Smooth muscle cell (in vitro differentiated cells): ENCODE data around the gene EXOC7. TPM values are rescaled to one million over a fixed set of nuclear protein-coding genes. Genes with fewer than 3 reads are reported as not detected.

Source experiments
- DNase-seq: peaks from one replicate; lab custom pipeline; 2025; ENCODE audit not compliant: unreplicated experiment; lab: John Stamatoyannopoulos, UW
- H2AFZ ChIP-seq: fragments of 200-600 bp; sonication (generic); 2 replicates; pipeline ENCODE4 v1.6.0; 2016; ENCODE audit warnings: antibody characterized with exemption, low read depth, mild to moderate bottlenecking
- H3F3A ChIP-seq: fragments of 200-600 bp; sonication (generic); 2 replicates; pipeline ENCODE4 v1.6.0; 2017; ENCODE audit warnings: antibody characterized with exemption, low read depth
- H3K27ac ChIP-seq: fragments of 200-600 bp; sonication (generic); 2 replicates; pipeline ENCODE4 v1.5.1; 2016; ENCODE audit warnings: low read depth, mild to moderate bottlenecking
- H3K27me3 ChIP-seq: fragments of 200-600 bp; sonication (generic); 2 replicates; pipeline ENCODE4 v1.6.1; 2016; ENCODE audit warnings: low read depth, mild to moderate bottlenecking
- H3K36me3 ChIP-seq: fragments of 200-600 bp; sonication (generic); 2 replicates; pipeline ENCODE4 v1.5.1; 2016; ENCODE audit warnings: low read depth
- H3K4me1 ChIP-seq: fragments of 200-600 bp; sonication (generic); 2 replicates; pipeline ENCODE4 v1.5.1; 2016; ENCODE audit warnings: low read depth
- H3K4me2 ChIP-seq: fragments of 200-600 bp; sonication (generic); 2 replicates; pipeline ENCODE4 v1.6.0; 2016; ENCODE audit warnings: mild to moderate bottlenecking
- H3K4me3 ChIP-seq: fragments of 200-600 bp; sonication (generic); 2 replicates; pipeline ENCODE4 v1.5.1; 2016; ENCODE audit warnings: mild to moderate bottlenecking
- H3K79me2 ChIP-seq: fragments of 200-600 bp; sonication (generic); 2 replicates; pipeline ENCODE4 v1.6.0; 2016; ENCODE audit warnings: low read depth, mild to moderate bottlenecking
- H3K9ac ChIP-seq: fragments of 200-600 bp; sonication (generic); 2 replicates; pipeline ENCODE4 v1.6.0; 2016; ENCODE audit warnings: low read depth
- H3K9me3 ChIP-seq: fragments of 200-600 bp; sonication (generic); replicated peaks from 2 replicates; pipeline ENCODE4 v1.5.1; 2016; ENCODE audit warnings: low read depth
- H4K20me1 ChIP-seq: fragments of 200-600 bp; sonication (generic); 2 replicates; pipeline ENCODE4 v1.6.0; 2016; ENCODE audit warnings: low read depth
- WGBS: methylation state at CpG from one replicate; pipeline ENCODE4 v1.1.7; 2016; ENCODE audit warnings: low lambda C conversion rate; 5-methylcytosine and 5-hydroxymethylcytosine counted together
- polyA plus RNA-seq: library from polyadenylated mRNA; unstranded; fragments of >200 nt; fragmentation: Nextera tagmentation; extraction: Ambion mirVana; gene quantifications from 2 replicates; pipeline ENCODE4 v1.2.1, GENCODE V29; 2016
- total RNA-seq: library from RNA; depleted of rRNA; stranded (reverse); fragments of >200 nt; gene quantifications from 2 replicates; pipeline ENCODE4 v1.2.3, GENCODE V29; 2014
- TF ChIP-seq, protein P1 (sequence below): fragments of 200-600 bp; sonication (generic); IDR thresholded peaks from 2 replicates; pipeline ENCODE4 v1.5.1; 2017; ENCODE audit warnings: borderline replicate concordance, mild to moderate bottlenecking, antibody characterized with exemption; ENCODE audit not compliant: insufficient read depth, poor library complexity, severe bottlenecking

EXOC7 gene
- total and polyA plus RNA-seq, 2 experiments from 2014 or later: 59.1 to 70.3 TPM

- peaks cover 81% of the 10 kb centered on the region for H4K20me1 ChIP-seq
- H3K36me3 ChIP-seq: no peaks in the 10 kb centered on the region
- TF ChIP-seq, protein P1, sequence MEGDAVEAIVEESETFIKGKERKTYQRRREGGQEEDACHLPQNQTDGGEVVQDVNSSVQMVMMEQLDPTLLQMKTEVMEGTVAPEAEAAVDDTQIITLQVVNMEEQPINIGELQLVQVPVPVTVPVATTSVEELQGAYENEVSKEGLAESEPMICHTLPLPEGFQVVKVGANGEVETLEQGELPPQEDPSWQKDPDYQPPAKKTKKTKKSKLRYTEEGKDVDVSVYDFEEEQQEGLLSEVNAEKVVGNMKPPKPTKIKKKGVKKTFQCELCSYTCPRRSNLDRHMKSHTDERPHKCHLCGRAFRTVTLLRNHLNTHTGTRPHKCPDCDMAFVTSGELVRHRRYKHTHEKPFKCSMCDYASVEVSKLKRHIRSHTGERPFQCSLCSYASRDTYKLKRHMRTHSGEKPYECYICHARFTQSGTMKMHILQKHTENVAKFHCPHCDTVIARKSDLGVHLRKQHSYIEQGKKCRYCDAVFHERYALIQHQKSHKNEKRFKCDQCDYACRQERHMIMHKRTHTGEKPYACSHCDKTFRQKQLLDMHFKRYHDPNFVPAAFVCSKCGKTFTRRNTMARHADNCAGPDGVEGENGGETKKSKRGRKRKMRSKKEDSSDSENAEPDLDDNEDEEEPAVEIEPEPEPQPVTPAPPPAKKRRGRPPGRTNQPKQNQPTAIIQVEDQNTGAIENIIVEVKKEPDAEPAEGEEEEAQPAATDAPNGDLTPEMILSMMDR: no peak
- H3K4me2 ChIP-seq: no peak overlapping the region
- 92% methylated on average over 11 of the region's 11 CpGs for WGBS
- peaks cover 5% of the 10 kb centered on the region for H3F3A ChIP-seq
- H3K9me3 ChIP-seq: no peaks in the 10 kb centered on the region
- H3K27ac ChIP-seq: no peak overlapping the region
- no peak for DNase-seq
- no peak overlapping the region for H3K4me3 ChIP-seq
- H3K27me3 ChIP-seq: no peaks in the 10 kb centered on the region
- H3K4me1 ChIP-seq: no peaks in the 10 kb centered on the region
- no peak overlapping the region for H3K9ac ChIP-seq
- no peak overlapping the region for H2AFZ ChIP-seq
- no peaks in the 10 kb centered on the region for H3K79me2 ChIP-seq
These were observed 9.5 kb downstream of the EXOC7 start for GRCh38 chr17:76094046-76094445.

DNA sequence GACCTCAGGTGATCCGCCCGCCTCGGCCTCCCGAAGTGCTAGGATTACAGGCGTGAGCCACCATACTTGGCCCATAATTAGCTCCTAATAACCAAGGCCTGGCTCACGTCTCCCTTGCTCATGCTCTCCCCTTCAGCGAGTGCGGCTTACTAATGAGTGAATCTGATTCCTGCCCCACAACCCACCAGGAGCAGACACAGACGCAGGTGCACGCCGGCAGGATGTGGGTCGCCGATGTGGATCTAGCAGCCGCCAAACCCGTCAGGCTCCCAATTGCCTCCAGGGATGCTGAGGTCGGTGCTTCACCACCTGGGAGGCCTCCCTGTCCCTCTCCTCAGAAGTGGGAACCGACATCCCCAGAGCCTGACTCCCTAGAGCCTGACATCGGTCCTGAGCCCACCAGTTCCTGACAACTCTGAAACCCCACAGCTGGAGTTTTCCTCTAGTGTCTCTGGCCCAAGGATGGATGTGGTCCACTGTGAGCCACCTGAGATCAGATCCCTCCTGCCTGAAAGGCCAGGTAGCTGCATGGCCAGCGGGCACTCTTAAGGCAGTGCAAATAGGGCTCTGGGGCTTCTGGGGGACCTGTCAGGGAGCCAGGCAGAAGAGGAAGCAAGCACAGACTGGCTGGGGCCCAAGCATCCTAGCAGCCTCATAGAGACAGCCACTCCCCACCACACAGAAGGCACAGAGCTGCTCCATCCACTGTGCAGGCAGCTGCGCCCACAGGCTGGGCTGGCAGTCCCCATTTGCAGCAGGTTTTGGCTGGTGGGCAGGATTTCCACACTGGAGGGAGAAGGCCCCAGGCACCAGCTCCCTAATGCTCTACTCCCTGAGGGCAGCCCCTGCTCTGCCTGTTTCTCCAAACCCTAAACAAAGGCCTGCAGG lies 10.8 kb downstream of the EXOC7 start:
- H3F3A ChIP-seq: peaks cover 5% of the 10 kb centered on the region
- no peaks in the 10 kb centered on the region for H3K27me3 ChIP-seq
- no peak for DNase-seq
- H3K9ac ChIP-seq: no peak overlapping the region
- H3K4me2 ChIP-seq: no peak overlapping the region
- WGBS: 98% methylated on average over 20 of the region's 20 CpGs
- TF ChIP-seq, protein P1: no peak
- no peak overlapping the region for H3K4me3 ChIP-seq
- H3K27ac ChIP-seq: no peak overlapping the region
- H4K20me1 ChIP-seq: peaks cover 90% of the 10 kb centered on the region
- no peaks in the 10 kb centered on the region for H3K4me1 ChIP-seq
- H3K79me2 ChIP-seq: no peaks in the 10 kb centered on the region
- H2AFZ ChIP-seq: no peak overlapping the region
- H3K36me3 ChIP-seq: no peaks in the 10 kb centered on the region
- H3K9me3 ChIP-seq: no peaks in the 10 kb centered on the region

GRCh38 chr17:76091526-76092286 lies 11.9 kb downstream of the EXOC7 start:
- H4K20me1 ChIP-seq: peaks cover 88% of the 10 kb centered on the region
- H3K36me3 ChIP-seq: no peaks in the 10 kb centered on the region

More at GRCh38 chr17:76091526-76092286, 11.9 kb downstream of the EXOC7 start:
- H3K27ac ChIP-seq: no peak overlapping the region
- peaks cover 5% of the 10 kb centered on the region for H3F3A ChIP-seq
- H3K4me2 ChIP-seq: no peak overlapping the region
- no peak overlapping the region for H2AFZ ChIP-seq
- no peaks in the 10 kb centered on the region for H3K79me2 ChIP-seq
- WGBS: 92% methylated on average over 23 of the region's 23 CpGs
- no peaks in the 10 kb centered on the region for H3K9me3 ChIP-seq
- no peak overlapping the region for H3K9ac ChIP-seq
- H3K4me3 ChIP-seq: no peak overlapping the region
- DNase-seq: no peak
- no peaks in the 10 kb centered on the region for H3K27me3 ChIP-seq
- H3K4me1 ChIP-seq: no peaks in the 10 kb centered on the region
- TF ChIP-seq, protein P1: no peak
